ENCODE measurements around the gene ZSCAN5A. TPM values are rescaled to one million over a fixed set of nuclear protein-coding genes. Genes with fewer than 3 reads are reported as not detected.
"Not testable (repeated sequence)": the region's sequence is repeated elsewhere in the genome, so short reads cannot be mapped to it uniquely, and the experiment has no call there.

The ZSCAN5A gene
- total and polyA plus RNA-seq, 3 experiments from 2014 or later = 10.4 to 11.6 (median 11.2) TPM

DNA sequence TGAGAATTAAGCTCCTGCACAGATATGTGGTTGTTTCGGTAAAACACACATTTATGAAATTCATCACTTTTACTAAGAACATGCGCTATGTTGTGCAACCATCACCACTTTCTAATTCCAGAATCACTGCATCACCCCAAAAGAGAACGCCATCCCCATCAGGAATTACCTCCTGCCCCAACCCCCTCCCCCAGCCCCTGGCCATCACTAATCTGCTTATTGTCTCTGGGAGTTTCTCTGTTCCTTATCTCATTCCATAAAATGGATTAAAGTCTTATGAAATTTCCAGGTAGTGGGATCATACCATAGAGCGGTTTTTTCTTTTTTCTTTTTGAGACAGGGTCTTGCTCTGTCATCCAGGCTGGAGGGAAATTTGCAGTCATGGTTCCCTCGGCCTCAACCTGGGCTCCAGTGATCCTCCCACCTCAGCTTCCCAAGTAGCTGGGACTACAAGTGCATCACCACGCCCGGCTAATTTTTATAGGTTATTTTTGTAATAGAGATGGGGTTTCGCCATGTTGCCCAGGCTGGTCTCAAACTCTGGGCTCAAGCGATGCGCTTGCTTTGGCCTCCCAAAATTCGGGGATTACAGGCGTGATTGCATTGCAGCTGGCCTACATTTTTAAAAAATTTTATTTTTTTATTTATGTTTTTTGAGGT, 120.5 kb downstream of the ZSCAN5A start:
- Mint-ChIP-seq H3K36me3 (peaks cover 0 to 3% (median 0%) of the 10 kb centered on the region in 3 donors), H3K9me3 (no peaks in the 10 kb centered on the region), H3K27me3 (peaks cover 16 to 24% of the 10 kb centered on the region in 2 donors), H3K4me3 (no peak overlapping the region), H3K27ac (no peak overlapping the region), H3K4me1 (no peaks in the 10 kb centered on the region)
- Histone ChIP-seq H3K36me3 (ENCODE audit: insufficient read depth, low read length) (no peaks in the 10 kb centered on the region), H3K27ac (ENCODE audit: low read depth, low read length) (no peak overlapping the region), H3K4me1 (ENCODE audit: insufficient read depth, low read length) (no peaks in the 10 kb centered on the region), H3K4me3 (ENCODE audit: low read length) (no peak overlapping the region), H3K9me3 (ENCODE audit: low read length) (no peaks in the 10 kb centered on the region), H3K27me3 (ENCODE audit: insufficient read depth, low read length, poor library complexity, severe bottlenecking) (no peaks in the 10 kb centered on the region)
- ChIA-PET CTCF (interaction anchor here (1.5 kb wide), 1 partner anchor 128 kb away, joined by 4 read pairs; no protein-coding TSS in a partner anchor), POLR2A (no interaction called here)
- DNase-seq = no peak

DNA sequence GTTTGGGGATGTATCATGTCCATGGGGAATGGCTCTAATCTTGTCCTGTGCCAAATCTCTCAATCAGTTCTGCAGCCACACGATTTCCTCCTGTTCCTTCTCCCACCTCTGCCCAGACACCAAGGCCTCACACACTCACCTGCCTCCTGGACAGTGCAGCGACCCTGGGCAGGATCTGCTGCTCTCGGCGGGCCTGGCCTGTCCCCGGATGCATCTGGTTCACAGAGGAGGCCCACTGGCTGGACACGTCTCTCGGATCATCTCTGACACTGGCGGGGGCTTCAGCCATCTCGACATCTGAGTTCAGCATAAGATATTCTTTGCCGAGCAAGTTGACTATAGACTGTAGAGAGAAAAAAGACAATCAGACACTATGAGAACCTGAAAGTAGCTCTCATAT, 122.9 kb downstream of the ZSCAN5A start:
- POLR2A ChIA-PET = no interaction called here
- no peaks in the 10 kb centered on the region for H3K4me1 Mint-ChIP-seq
- Histone ChIP-seq H3K27ac (ENCODE audit: low read depth, low read length) (no peak overlapping the region), H3K9me3 (ENCODE audit: low read length) (no peaks in the 10 kb centered on the region), H3K27me3 (ENCODE audit: insufficient read depth, low read length, poor library complexity, severe bottlenecking) (no peaks in the 10 kb centered on the region), H3K36me3 (ENCODE audit: insufficient read depth, low read length) (no peaks in the 10 kb centered on the region), H3K4me3 (ENCODE audit: low read length) (no peak overlapping the region), H3K4me1 (ENCODE audit: insufficient read depth, low read length) (no peaks in the 10 kb centered on the region)
- H3K27me3 Mint-ChIP-seq = peaks cover 8 to 28% of the 10 kb centered on the region in 2 donors
- DNase-seq = no peak
- peak overlapping the region in 1 of 8 donors; percentile 6 for H3K27ac Mint-ChIP-seq
- no peak overlapping the region for H3K4me3 Mint-ChIP-seq
- H3K36me3 Mint-ChIP-seq = peaks cover 0 to 3% (median 0%) of the 10 kb centered on the region in 3 donors
- CTCF ChIA-PET = no interaction called here
- no peaks in the 10 kb centered on the region for H3K9me3 Mint-ChIP-seq

DNA sequence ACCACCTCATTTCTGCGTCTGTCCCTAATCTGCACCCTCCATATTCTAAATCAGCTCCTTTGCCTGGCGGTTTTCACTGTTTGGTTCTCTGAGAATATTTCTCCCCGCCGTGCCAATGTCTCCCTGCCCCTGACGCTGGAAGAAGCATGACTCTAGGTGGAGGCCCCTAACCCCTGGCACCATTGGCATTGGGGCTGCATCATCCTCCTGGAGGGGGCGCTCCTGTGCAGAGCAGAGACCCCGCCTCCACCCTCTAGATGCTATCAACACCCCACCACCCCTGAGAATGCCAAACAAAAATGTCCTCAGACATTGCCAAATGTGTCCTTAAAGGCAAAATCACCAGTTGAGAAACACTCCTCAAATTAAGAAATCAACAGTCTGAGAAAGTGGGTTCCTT, 123.5 kb downstream of the ZSCAN5A start:
- CTCF ChIA-PET = no interaction called here
- POLR2A ChIA-PET = no interaction called here
- no peak overlapping the region for H3K4me3 Mint-ChIP-seq
- DNase-seq = no peak
- peaks cover 9 to 28% of the 10 kb centered on the region in 2 donors for H3K27me3 Mint-ChIP-seq
- no peaks in the 10 kb centered on the region for H3K4me1 Mint-ChIP-seq
- H3K9me3 ChIP-seq (ENCODE audit: low read length) = no peaks in the 10 kb centered on the region
- peaks cover 0 to 3% (median 0%) of the 10 kb centered on the region in 3 donors for H3K36me3 Mint-ChIP-seq
- no peak overlapping the region for H3K27ac Mint-ChIP-seq
- H3K4me3 ChIP-seq (ENCODE audit: low read length) = no peak overlapping the region
- H3K36me3 ChIP-seq (ENCODE audit: insufficient read depth, low read length) = no peaks in the 10 kb centered on the region
- H3K27me3 ChIP-seq (ENCODE audit: insufficient read depth, low read length, poor library complexity, severe bottlenecking) = no peaks in the 10 kb centered on the region
- no peak overlapping the region for H3K27ac ChIP-seq (ENCODE audit: low read depth, low read length)
- H3K9me3 Mint-ChIP-seq = no peaks in the 10 kb centered on the region
- H3K4me1 ChIP-seq (ENCODE audit: insufficient read depth, low read length) = no peaks in the 10 kb centered on the region

DNA sequence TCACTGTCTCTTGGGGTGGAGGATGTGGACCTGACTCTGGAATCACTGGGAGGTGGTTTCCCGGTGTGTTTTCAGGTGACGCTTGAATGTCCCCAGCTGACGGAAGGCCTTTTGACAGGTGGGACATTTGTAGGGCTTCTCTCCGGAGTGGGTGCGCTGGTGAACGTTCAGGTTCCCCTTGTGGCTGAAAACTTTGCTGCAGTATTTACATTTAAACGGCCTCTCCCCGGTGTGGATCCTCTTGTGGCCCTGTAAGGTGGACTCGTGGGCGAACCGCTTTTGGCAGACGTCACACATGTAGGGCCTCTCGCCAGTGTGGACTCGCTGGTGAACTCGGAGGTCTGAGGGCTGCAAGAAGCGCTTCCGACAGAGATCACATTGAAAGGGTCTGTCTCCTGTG, 124.9 kb downstream of the ZSCAN5A start:
- no peak overlapping the region for H3K4me3 ChIP-seq (ENCODE audit: low read length)
- no peak overlapping the region for H3K27ac ChIP-seq (ENCODE audit: low read depth, low read length)
- no peak overlapping the region for H3K4me3 Mint-ChIP-seq
- H3K27me3 ChIP-seq (ENCODE audit: insufficient read depth, low read length, poor library complexity, severe bottlenecking) = no peaks in the 10 kb centered on the region
- CTCF ChIA-PET = no interaction called here
- no peaks in the 10 kb centered on the region for H3K9me3 ChIP-seq (ENCODE audit: low read length)
- no peaks in the 10 kb centered on the region for H3K9me3 Mint-ChIP-seq
- POLR2A ChIA-PET = no interaction called here
- H3K4me1 Mint-ChIP-seq = peaks cover 0 to 6% (median 2%) of the 10 kb centered on the region in 3 donors
- H3K4me1 ChIP-seq (ENCODE audit: insufficient read depth, low read length) = no peaks in the 10 kb centered on the region
- peaks cover 12 to 39% of the 10 kb centered on the region in 2 donors for H3K27me3 Mint-ChIP-seq
- peak overlapping the region in 1 of 8 donors; percentile 90 for H3K27ac Mint-ChIP-seq
- no peaks in the 10 kb centered on the region for H3K36me3 ChIP-seq (ENCODE audit: insufficient read depth, low read length)
- peaks cover 0 to 3% (median 0%) of the 10 kb centered on the region in 3 donors for H3K36me3 Mint-ChIP-seq
- no peak for DNase-seq

DNA sequence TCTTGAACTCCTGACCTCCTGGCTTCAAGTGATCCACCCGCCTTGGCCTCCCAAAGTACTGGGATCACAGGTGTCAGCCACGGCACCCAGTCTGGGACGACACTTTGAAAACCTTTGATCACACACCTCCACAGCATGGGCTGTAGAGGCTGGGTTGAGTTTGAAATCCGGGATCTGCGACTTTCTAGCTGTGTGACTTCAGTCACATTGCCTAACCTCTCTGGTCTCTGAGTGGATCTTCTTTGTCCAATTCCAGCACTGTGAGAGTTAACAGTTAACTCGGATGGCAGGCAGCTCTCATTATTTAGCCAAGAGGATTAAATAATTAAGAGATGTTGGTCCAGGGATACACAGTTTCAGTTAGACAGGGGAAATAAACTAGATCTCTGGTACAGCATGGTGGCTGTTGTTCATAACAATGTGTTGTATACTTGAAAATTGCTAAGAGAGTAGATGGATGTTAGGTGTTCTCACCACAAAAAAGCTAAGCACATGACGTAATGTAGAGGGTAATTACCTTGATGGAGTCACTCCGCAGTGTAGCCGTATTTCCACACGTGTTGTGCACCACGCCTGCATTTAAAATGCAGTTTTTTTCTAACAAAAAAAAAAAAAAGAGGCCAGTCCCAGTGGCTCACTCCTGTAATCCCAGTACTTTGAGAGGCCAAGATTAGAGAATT, 136.9 kb downstream of the ZSCAN5A start:
- Histone ChIP-seq H3K4me1 (ENCODE audit: insufficient read depth, low read length) (no peaks in the 10 kb centered on the region), H3K36me3 (ENCODE audit: insufficient read depth, low read length) (no peaks in the 10 kb centered on the region), H3K27ac (ENCODE audit: low read depth, low read length) (no peak overlapping the region), H3K27me3 (ENCODE audit: insufficient read depth, low read length, poor library complexity, severe bottlenecking) (no peaks in the 10 kb centered on the region), H3K9me3 (ENCODE audit: low read length) (no peaks in the 10 kb centered on the region), H3K4me3 (ENCODE audit: low read length) (no peak overlapping the region)
- peaks cover 6 to 9% of the 10 kb centered on the region in 2 donors for H3K27me3 Mint-ChIP-seq
- H3K9me3 Mint-ChIP-seq = peaks cover 0 to 1% (median 0%) of the 10 kb centered on the region in 5 donors
- ChIA-PET CTCF (interaction anchor here (1.2 kb wide), 1 partner anchor 111 kb away, joined by 5 read pairs; no protein-coding TSS in a partner anchor), POLR2A (no interaction called here)
- no peaks in the 10 kb centered on the region for H3K36me3 Mint-ChIP-seq
- no peak overlapping the region for H3K27ac Mint-ChIP-seq
- H3K4me1 Mint-ChIP-seq = no peaks in the 10 kb centered on the region
- no peak for DNase-seq
- no peak overlapping the region for H3K4me3 Mint-ChIP-seq

DNA sequence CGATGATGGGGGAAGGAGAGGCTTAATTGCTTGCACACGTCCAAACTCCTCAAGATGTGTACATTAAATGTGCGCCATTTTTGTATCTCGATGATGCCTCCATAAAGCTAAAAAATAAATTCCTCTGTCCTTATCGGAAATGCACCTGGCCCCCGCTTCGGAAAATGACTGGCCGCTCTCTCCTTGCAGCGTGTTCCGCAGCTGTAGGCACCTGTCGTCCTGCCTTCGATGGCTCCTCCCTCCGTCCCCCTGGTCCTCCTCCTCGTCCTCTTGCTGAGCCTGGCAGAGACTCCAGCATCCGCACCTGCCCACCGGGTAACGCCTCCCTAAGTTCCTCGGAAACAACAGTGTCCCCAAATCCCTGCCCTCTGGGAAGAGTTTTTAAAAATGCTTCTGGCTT, 137.8 kb downstream of the ZSCAN5A start:
- Histone ChIP-seq H3K36me3 (ENCODE audit: insufficient read depth, low read length) (no peaks in the 10 kb centered on the region), H3K4me1 (ENCODE audit: insufficient read depth, low read length) (no peaks in the 10 kb centered on the region), H3K4me3 (ENCODE audit: low read length) (no peak overlapping the region), H3K27me3 (ENCODE audit: insufficient read depth, low read length, poor library complexity, severe bottlenecking) (no peaks in the 10 kb centered on the region), H3K9me3 (ENCODE audit: low read length) (no peaks in the 10 kb centered on the region), H3K27ac (ENCODE audit: low read depth, low read length) (no peak overlapping the region)
- H3K27ac Mint-ChIP-seq = no peak overlapping the region
- peaks cover 6 to 10% of the 10 kb centered on the region in 2 donors for H3K27me3 Mint-ChIP-seq
- H3K36me3 Mint-ChIP-seq = no peaks in the 10 kb centered on the region
- ChIA-PET CTCF (no interaction called here), POLR2A (no interaction called here)
- DNase-seq = no peak
- H3K9me3 Mint-ChIP-seq = peaks cover 0 to 1% (median 0%) of the 10 kb centered on the region in 5 donors
- no peak overlapping the region for H3K4me3 Mint-ChIP-seq
- H3K4me1 Mint-ChIP-seq = peaks cover 0 to 1% (median under 1%) of the 10 kb centered on the region in 3 donors

DNA sequence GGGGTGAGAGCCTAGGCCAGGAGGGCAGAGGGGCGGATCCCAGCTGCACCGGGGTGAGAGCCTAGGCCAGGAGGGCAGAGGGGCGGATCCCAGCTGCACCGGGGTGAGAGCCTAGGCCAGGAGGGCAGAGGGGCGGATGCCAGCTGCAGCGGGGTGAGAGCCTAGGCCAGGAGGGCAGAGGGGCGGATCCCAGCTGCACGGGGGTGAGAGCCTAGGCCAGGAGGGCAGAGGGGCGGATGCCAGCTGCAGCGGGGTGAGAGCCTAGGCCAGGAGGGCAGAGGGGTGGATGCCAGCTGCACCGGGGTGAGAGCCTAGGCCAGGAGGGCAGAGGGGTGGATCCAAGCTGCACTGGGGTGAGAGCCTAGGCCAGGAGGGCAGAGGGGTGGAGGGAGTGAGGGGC, 138.3 kb downstream of the ZSCAN5A start:
- H3K27me3 ChIP-seq (ENCODE audit: insufficient read depth, low read length, poor library complexity, severe bottlenecking); H3K4me3 Mint-ChIP-seq; H3K4me1 ChIP-seq (ENCODE audit: insufficient read depth, low read length); POLR2A ChIA-PET; H3K4me1 Mint-ChIP-seq; H3K27ac ChIP-seq (ENCODE audit: low read depth, low read length); H3K4me3 ChIP-seq (ENCODE audit: low read length); CTCF ChIA-PET; H3K9me3 Mint-ChIP-seq; H3K36me3 Mint-ChIP-seq; H3K27ac Mint-ChIP-seq; DNase-seq; H3K36me3 ChIP-seq (ENCODE audit: insufficient read depth, low read length); H3K9me3 ChIP-seq (ENCODE audit: low read length): not testable (repeated sequence)
- H3K27me3 Mint-ChIP-seq = peaks cover 6 to 12% of the 10 kb centered on the region in 2 donors

DNA sequence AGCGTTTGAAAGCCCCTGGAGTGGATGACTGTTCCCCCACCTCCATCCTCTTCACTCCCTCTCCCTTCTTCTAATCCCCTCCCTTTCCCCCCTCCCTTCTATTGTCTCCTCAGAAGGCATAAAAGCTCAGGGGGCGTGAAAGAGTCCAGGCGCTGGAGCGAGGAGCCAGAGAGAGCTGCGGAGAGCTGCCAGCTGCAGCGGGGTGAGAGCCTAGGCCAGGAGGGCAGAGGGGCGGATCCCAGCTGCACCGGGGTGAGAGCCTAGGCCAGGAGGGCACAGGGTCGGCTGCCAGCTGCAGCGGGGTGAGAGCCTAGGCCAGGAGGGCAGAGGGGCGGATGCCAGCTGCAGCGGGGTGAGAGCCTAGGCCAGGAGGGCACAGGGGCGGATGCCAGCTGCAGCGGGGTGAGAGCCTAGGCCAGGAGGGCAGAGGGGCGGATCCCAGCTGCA, 138.8 kb downstream of the ZSCAN5A start, which contains the start of gene GALP:
GALP (plus strand) TSS at position 148 of the 447 bp plus-strand sequence. CDS start 1,101 bp downstream, outside the sequence.
- H3K27me3 Mint-ChIP-seq = peaks cover 6 to 12% of the 10 kb centered on the region in 2 donors
- H3K27ac ChIP-seq (ENCODE audit: low read depth, low read length); H3K9me3 ChIP-seq (ENCODE audit: low read length); H3K27me3 ChIP-seq (ENCODE audit: insufficient read depth, low read length, poor library complexity, severe bottlenecking); H3K4me1 Mint-ChIP-seq; H3K9me3 Mint-ChIP-seq; H3K36me3 Mint-ChIP-seq; POLR2A ChIA-PET; H3K4me3 ChIP-seq (ENCODE audit: low read length); DNase-seq; H3K4me3 Mint-ChIP-seq; CTCF ChIA-PET; H3K36me3 ChIP-seq (ENCODE audit: insufficient read depth, low read length); H3K4me1 ChIP-seq (ENCODE audit: insufficient read depth, low read length): not testable (repeated sequence)
- H3K27ac Mint-ChIP-seq = peak within 1 kb of the TSS in 2 of 8 donors; percentile 69 to 87

Measured in CD8-positive, alpha-beta memory T cell (primary cell).